Measurements from ENCODE around the gene CNGB1. TPM values are rescaled to one million over a fixed set of nuclear protein-coding genes. Genes with fewer than 3 reads are reported as not detected.

The CNGB1 gene
- total and polyA plus RNA-seq, 2 of the 13 experiments (the other 11 are each of a cell fraction or from before 2014, with no cell fraction given) = 0.02 to 0.15 TPM

- TF ChIP-seq HDAC2 (CRISPR knock-in tag; IDR thresholded peaks at IDR 0.05) = 0 out of 2 replicates have a peak, but pooled peaks have one; percentile 27
- no peak for TF ChIP-seq ZSCAN9 (CRISPR knock-in tag; IDR thresholded peaks at IDR 0.05; ENCODE audit: borderline replicate concordance)
- TF ChIP-seq, protein P1, sequence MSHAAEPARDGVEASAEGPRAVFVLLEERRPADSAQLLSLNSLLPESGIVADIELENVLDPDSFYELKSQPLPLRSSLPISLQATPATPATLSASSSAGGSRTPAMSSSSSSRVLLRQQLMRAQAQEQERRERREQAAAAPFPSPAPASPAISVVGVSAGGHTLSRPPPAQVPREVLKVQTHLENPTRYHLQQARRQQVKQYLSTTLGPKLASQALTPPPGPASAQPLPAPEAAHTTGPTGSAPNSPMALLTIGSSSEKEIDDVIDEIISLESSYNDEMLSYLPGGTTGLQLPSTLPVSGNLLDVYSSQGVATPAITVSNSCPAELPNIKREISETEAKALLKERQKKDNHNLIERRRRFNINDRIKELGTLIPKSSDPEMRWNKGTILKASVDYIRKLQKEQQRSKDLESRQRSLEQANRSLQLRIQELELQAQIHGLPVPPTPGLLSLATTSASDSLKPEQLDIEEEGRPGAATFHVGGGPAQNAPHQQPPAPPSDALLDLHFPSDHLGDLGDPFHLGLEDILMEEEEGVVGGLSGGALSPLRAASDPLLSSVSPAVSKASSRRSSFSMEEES (CRISPR knock-in tag; IDR thresholded peaks at IDR 0.05) = no peak
- TF ChIP-seq ZSCAN31 (CRISPR knock-in tag; IDR thresholded peaks at IDR 0.05; ENCODE audit: low read depth) = no peak
- no peak for TF ChIP-seq ZNF543 (CRISPR knock-in tag; IDR thresholded peaks at IDR 0.05)
- TF ChIP-seq ZFX (CRISPR knock-in tag; IDR thresholded peaks at IDR 0.05; ENCODE audit: low read depth) = no peak
- TF ChIP-seq ZNF879 (CRISPR knock-in tag; IDR thresholded peaks at IDR 0.05) = no peak
- TF ChIP-seq ZNF264 (CRISPR knock-in tag; IDR thresholded peaks at IDR 0.05) = 0 out of 2 replicates have a peak, but pooled peaks have one; percentile 23
- TF ChIP-seq, protein P2, sequence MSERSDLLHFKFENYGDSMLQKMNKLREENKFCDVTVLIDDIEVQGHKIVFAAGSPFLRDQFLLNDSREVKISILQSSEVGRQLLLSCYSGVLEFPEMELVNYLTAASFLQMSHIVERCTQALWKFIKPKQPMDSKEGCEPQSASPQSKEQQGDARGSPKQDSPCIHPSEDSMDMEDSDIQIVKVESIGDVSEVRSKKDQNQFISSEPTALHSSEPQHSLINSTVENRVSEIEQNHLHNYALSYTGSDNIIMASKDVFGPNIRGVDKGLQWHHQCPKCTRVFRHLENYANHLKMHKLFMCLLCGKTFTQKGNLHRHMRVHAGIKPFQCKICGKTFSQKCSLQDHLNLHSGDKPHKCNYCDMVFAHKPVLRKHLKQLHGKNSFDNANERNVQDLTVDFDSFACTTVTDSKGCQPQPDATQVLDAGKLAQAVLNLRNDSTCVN (CRISPR knock-in tag; IDR thresholded peaks at IDR 0.05; ENCODE audit: borderline replicate concordance) = no peak
- TF ChIP-seq ZFP36L1 (CRISPR knock-in tag; IDR thresholded peaks at IDR 0.05) = no peak
- TF ChIP-seq, protein P3, sequence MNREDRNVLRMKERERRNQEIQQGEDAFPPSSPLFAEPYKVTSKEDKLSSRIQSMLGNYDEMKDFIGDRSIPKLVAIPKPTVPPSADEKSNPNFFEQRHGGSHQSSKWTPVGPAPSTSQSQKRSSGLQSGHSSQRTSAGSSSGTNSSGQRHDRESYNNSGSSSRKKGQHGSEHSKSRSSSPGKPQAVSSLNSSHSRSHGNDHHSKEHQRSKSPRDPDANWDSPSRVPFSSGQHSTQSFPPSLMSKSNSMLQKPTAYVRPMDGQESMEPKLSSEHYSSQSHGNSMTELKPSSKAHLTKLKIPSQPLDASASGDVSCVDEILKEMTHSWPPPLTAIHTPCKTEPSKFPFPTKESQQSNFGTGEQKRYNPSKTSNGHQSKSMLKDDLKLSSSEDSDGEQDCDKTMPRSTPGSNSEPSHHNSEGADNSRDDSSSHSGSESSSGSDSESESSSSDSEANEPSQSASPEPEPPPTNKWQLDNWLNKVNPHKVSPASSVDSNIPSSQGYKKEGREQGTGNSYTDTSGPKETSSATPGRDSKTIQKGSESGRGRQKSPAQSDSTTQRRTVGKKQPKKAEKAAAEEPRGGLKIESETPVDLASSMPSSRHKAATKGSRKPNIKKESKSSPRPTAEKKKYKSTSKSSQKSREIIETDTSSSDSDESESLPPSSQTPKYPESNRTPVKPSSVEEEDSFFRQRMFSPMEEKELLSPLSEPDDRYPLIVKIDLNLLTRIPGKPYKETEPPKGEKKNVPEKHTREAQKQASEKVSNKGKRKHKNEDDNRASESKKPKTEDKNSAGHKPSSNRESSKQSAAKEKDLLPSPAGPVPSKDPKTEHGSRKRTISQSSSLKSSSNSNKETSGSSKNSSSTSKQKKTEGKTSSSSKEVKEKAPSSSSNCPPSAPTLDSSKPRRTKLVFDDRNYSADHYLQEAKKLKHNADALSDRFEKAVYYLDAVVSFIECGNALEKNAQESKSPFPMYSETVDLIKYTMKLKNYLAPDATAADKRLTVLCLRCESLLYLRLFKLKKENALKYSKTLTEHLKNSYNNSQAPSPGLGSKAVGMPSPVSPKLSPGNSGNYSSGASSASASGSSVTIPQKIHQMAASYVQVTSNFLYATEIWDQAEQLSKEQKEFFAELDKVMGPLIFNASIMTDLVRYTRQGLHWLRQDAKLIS (CRISPR knock-in tag; IDR thresholded peaks at IDR 0.05) = no peak
- TF ChIP-seq EP300 (IDR thresholded peaks at IDR 0.05; ENCODE audit: low read depth in 2 of 2, low read length in 2 of 2) = no peak
- 0 out of 2 replicates have a peak, but pooled peaks have one; percentile 11 for TF ChIP-seq EP300 (CRISPR knock-in tag; IDR thresholded peaks at IDR 0.05; ENCODE audit: borderline replicate concordance)
- TF ChIP-seq ZNF770 (CRISPR knock-in tag; IDR thresholded peaks at IDR 0.05) = peak; percentile 99
- no peak for TF ChIP-seq ZNF142 (CRISPR knock-in tag; IDR thresholded peaks at IDR 0.05)
These were observed 101.9 kb downstream of the CNGB1 start (continued) for GRCh38 chr16:57868913-57869520.

Measured in HepG2 (cell line).